AG09309 (cell line): ENCODE data around the gene ZSCAN16.
"Not testable (repeated sequence)": the region's sequence is repeated elsewhere in the genome, so short reads cannot be mapped to it uniquely, and the experiment has no call there.

Experiments
- DNase-seq: peaks from one replicate; pipeline ENCODE4 v3.0.0-alpha.2; 2010; ENCODE audit warnings: low read depth
- H3K4me3 ChIP-seq: 2 replicates; pipeline ENCODE4 v1.5.1; 2011; ENCODE audit warnings: mild to moderate bottlenecking, low read depth, low read length, moderate library complexity; ENCODE audit not compliant: control insufficient read depth
- CTCF ChIP-seq: IDR thresholded peaks from 2 replicates; pipeline ENCODE4 v1.5.1; 2011; ENCODE audit warnings: mild to moderate bottlenecking, low read depth, low read length, inconsistent platforms; ENCODE audit not compliant: insufficient read depth, control insufficient read depth; ENCODE audit errors: missing control alignments

Gene ZSCAN16

GRCh38 chr6:28124350-28124970 is at the start of gene ZSCAN16:
TSS of gene ZSCAN16 (plus strand) at chr6:28124609. CDS start at chr6:28125444, 835 bp downstream.
- no peak for TF ChIP-seq CTCF
- H3K4me3 ChIP-seq: peak within 1 kb of the TSS; percentile 59
- DNase-seq: no peak

- no peak for TF ChIP-seq CTCF
- DNase-seq: no peak
- H3K4me3 ChIP-seq: no peak overlapping the region
These were observed 46.4 kb upstream of the ZSCAN16 start for GRCh38 chr6:28078050-28078449.

DNA sequence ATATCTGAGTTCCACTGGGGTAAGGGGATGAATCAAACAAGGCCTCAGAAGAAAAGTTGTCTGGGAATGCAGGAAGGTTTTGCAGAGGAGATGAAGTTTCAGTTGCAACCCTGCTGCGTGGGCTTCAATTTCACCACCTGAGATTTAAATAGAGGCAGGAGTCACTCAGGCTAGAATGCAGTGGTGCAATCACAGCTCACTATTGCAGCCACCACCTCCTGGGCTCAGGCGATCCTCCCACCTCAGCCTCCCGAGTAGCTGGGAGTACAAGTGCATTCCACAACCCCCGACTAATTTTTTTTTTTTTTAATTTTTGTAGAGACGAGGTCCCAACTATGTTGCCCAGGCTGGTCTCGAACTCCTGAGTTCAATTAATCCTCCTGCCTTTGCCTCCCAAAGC is 45.6 kb upstream of the ZSCAN16 start:
- no peak for TF ChIP-seq CTCF
- no peak overlapping the region for H3K4me3 ChIP-seq
- DNase-seq: no peak

DNA sequence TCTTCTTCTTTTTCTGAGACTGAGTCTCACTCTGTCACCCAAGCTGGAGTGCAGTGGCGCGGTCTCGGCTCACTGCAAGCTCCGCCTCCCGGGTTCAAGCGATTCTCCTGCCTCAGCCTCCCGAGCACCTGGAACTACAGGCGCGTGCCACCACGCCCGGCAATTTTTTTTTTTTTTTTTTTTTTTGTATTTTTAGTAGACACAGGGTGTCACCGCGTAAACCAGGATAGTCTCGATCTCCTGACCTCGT is 44.1 kb upstream of the ZSCAN16 start, which contains the start of gene ZNF165:
TSS of gene ZNF165 (plus strand) at position 188 of the 250 bp plus-strand sequence. CDS start 4,913 bp downstream, outside the sequence.
- H3K4me3 ChIP-seq: peak within 1 kb of the TSS; percentile 68
- not testable (repeated sequence) for DNase-seq

DNA sequence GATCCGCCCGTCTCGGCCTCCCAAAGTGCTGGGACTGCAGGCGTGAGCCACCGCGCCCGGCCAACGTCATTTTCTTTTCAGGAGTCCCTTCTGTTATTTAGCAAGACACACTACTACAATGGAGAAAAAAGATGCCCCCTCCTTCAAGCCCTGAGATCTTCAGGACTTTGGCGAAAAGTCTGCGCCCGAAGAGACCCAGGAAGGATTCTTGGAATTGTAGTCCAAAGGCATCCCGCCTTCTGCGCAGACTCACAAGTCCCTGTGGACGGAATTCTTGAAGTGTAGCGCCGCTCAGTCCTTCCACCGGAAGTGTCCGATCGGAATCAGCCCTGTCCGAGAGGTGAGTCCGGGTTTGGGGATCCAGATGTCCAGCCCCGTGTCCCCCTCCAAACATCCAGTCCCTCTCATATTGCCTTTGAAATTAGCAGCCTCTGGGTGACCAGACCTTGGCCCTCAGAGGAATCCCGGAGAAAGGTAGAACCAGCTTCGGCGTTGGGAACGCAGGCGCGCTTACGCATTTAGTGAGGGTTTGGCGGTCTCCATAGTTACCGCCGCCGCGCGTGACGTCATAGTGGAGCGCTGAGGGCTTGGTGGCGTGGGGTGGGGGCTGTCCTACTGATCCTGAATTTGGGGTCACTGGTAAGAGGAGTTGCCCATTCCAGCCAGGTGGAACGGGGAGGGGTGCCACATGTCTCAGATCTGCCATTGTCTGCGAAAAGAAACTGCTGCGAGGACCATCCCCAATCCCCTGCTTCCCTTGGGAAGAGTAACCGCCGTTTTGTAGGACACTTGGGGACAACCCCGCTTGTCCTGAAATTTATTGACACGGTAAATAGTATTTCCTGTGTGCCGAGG is 43.6 kb upstream of the ZSCAN16 start:
- TF ChIP-seq CTCF: peak; percentile 9
- peak overlapping the region; percentile 68 for H3K4me3 ChIP-seq
- DNase-seq: peak; percentile 92

DNA sequence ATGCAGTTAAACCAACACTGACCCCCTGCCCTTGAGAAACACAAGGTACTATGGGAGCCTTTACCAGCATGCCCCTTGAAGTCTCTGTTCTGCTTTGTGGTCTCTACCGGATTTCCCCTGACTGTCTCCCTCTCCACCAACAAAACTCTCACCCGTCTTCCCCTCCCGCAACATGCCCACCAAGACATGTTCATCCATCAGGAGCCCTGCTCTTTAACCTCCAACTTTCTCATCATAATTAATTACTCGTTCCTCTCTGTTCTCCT is 43.0 kb upstream of the ZSCAN16 start:
- no peak for DNase-seq
- peak overlapping the region; percentile 68 for H3K4me3 ChIP-seq
- no peak for TF ChIP-seq CTCF

GRCh38 chr6:28082939-28083338 is 41.5 kb upstream of the ZSCAN16 start:
- DNase-seq: no peak
- TF ChIP-seq CTCF: no peak
- H3K4me3 ChIP-seq: no peak overlapping the region
